Progenitor cell of endocrine pancreas (in vitro differentiated cells): ENCODE data around the gene LRIG1. TPM values are rescaled to one million over a fixed set of nuclear protein-coding genes. Genes with fewer than 3 reads are reported as not detected.
A peak's percentile ranks its signal among the peaks of the same experiment; 100 is the strongest.

Source experiments
- DNase-seq: peaks from one replicate; pipeline ENCODE4 v3.0.0; 2021; ENCODE audit warnings: low spot score; ENCODE audit not compliant: unreplicated experiment
- H3K27ac Mint-ChIP-seq: 2 replicates; pipeline ENCODE4 v1.8.0; 2021; ENCODE audit warnings: mild to moderate bottlenecking, moderate library complexity, mixed read lengths
- H3K27me3 Mint-ChIP-seq: 2 replicates; pipeline ENCODE4 v1.8.0; 2021; ENCODE audit warnings: mixed read lengths
- H3K36me3 Mint-ChIP-seq: 2 replicates; pipeline ENCODE4 v1.8.0; 2022; ENCODE audit warnings: mixed read lengths; ENCODE audit not compliant: insufficient read depth
- H3K4me1 Mint-ChIP-seq: 2 replicates; pipeline ENCODE4 v1.8.0; 2021; ENCODE audit warnings: low read depth, mixed read lengths
- H3K4me3 Mint-ChIP-seq: 2 replicates; pipeline ENCODE4 v1.8.0; 2021; ENCODE audit warnings: low read depth, mild to moderate bottlenecking, moderate library complexity, mixed read lengths
- H3K9me3 Mint-ChIP-seq: 2 replicates; pipeline ENCODE4 v1.8.0; 2021; ENCODE audit warnings: low read depth, mixed read lengths
- CTCF ChIP-seq: fragments of 200-600 bp; sonication (generic); IDR thresholded peaks from one replicate; pipeline ENCODE4 v1.5.0; 2021; ENCODE audit warnings: antibody characterized with exemption, mild to moderate bottlenecking; ENCODE audit not compliant: unreplicated experiment
- total RNA-seq: library from RNA; stranded (reverse); gene quantifications from 2 replicates; pipeline ENCODE4 v1.2.1, GENCODE V29; 2021

The LRIG1 gene
- total RNA-seq, 1 donor from 2014 or later = 31.4 TPM

- DNase-seq = no peak
- Mint-ChIP-seq H3K27ac (peak overlapping the region; percentile 69), H3K4me1 (peaks cover 20% of the 10 kb centered on the region), H3K9me3 (no peaks in the 10 kb centered on the region), H3K4me3 (no peak overlapping the region), H3K27me3 (no peaks in the 10 kb centered on the region), H3K36me3 (peaks cover 21% of the 10 kb centered on the region)
- no peak for TF ChIP-seq CTCF
These were observed 98.9 kb downstream of the LRIG1 start for GRCh38 chr3:66401675-66402491.

GRCh38 chr3:66401157-66401550 is 99.7 kb downstream of the LRIG1 start:
- H3K9me3 Mint-ChIP-seq = no peaks in the 10 kb centered on the region
- H3K27me3 Mint-ChIP-seq = no peaks in the 10 kb centered on the region
- DNase-seq = no peak
- H3K27ac Mint-ChIP-seq = peak overlapping the region; percentile 69
- peaks cover 20% of the 10 kb centered on the region for H3K4me1 Mint-ChIP-seq
- no peak overlapping the region for H3K4me3 Mint-ChIP-seq
- peaks cover 21% of the 10 kb centered on the region for H3K36me3 Mint-ChIP-seq
- TF ChIP-seq CTCF = no peak

DNA sequence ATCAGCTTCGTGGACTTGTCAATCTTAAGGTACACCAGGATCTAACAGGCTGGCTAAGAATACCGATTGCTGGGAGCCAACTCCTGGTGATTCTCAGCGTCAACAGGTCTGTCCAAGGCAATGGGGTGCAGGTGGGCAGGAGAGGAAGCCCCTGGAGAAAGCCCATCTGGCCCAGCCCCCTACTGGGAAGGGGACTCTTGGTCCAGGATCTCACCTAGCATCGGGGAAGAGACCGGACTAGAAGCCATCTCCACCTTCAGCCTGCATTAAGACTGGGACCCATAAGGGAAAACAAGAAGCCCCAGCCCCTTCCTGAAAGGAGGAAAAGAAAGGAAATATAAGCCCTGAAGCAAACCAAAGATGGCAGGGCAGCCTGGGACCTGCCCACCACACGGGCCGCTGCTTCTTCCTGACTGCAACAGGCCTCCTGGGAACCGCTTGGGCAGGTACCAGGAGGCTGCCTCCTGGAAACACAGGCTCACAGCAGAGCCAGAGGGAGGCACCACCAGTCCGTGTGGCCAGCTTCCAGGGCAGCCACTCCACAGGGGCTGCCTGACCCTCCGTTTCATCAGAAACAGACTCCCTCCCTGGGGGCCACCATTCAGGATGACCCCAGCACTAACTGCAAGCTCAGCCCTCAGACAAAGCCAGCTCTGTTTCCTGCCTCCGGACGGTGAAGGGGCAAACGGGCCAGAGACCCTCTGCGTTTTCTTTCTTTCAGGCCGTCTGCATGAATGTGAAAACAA is 100.2 kb downstream of the LRIG1 start:
- no peak for DNase-seq
- peaks cover 20% of the 10 kb centered on the region for H3K4me1 Mint-ChIP-seq
- H3K9me3 Mint-ChIP-seq = no peaks in the 10 kb centered on the region
- H3K36me3 Mint-ChIP-seq = peaks cover 21% of the 10 kb centered on the region
- no peak for TF ChIP-seq CTCF
- no peaks in the 10 kb centered on the region for H3K27me3 Mint-ChIP-seq
- H3K4me3 Mint-ChIP-seq = no peak overlapping the region
- H3K27ac Mint-ChIP-seq = peak overlapping the region; percentile 69

DNA sequence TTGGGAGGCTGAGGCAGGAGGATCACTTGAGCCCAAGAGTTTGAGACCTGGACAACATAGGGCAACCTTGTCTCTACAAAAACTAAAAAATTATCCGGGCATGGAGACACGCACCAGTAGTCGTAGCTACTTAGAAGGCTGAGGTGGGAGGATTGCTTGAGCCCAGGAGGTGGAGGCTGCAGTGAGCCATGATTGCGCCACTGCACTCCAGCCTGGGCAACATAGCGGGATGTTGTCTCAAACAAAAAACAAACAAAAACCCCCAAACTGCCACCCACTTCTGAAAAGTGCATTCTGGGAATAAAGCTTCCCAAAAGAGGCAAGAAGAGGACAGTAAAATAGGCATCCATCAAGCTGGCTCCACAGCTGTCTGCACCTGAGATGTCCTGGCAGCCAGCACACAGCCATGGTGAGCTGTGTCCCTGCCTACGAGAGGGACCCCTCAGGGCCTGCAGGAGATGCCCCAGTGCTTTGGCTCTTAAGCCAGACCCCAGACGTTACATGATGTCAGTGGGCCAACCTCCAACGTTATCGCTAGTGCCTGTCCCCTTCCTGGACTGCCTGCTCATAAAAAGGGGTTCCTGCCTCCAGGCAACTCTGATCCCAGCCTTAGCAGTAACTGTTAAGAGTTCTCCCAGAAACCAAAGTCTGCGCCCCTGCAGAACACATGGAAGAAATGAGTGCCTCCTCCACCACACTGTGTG is 101.1 kb downstream of the LRIG1 start:
- Mint-ChIP-seq H3K27me3 (no peaks in the 10 kb centered on the region), H3K36me3 (peaks cover 18% of the 10 kb centered on the region), H3K27ac (no peak overlapping the region), H3K9me3 (no peaks in the 10 kb centered on the region), H3K4me1 (peaks cover 20% of the 10 kb centered on the region), H3K4me3 (no peak overlapping the region)
- TF ChIP-seq CTCF = no peak
- no peak for DNase-seq

GRCh38 chr3:66398228-66399025 is 102.4 kb downstream of the LRIG1 start:
- DNase-seq = no peak
- peak overlapping the region; percentile 54 for H3K27ac Mint-ChIP-seq
- no peak for TF ChIP-seq CTCF
- no peaks in the 10 kb centered on the region for H3K9me3 Mint-ChIP-seq
- H3K36me3 Mint-ChIP-seq = peaks cover 17% of the 10 kb centered on the region
- H3K4me1 Mint-ChIP-seq = peaks cover 14% of the 10 kb centered on the region
- no peak overlapping the region for H3K4me3 Mint-ChIP-seq
- H3K27me3 Mint-ChIP-seq = no peaks in the 10 kb centered on the region
